WTC11 (cell line): ENCODE data around the gene TPT1. TPM values are rescaled to one million over a fixed set of nuclear protein-coding genes. Genes with fewer than 3 reads are reported as not detected.
"Not testable (repeated sequence)": the region's sequence is repeated elsewhere in the genome, so short reads cannot be mapped to it uniquely, and the experiment has no call there.

Experiments used
- ATAC-seq: fragments of 200-7000 bp; cut with Tn5 transposase; 2 replicates; pipeline ENCODE4 v1.10.0; 2021; ENCODE audit warnings: mild to moderate bottlenecking, moderate library complexity
- CTCF ChIA-PET: fragments of 300-600 bp; sonication (Branson Sonifier 250); formaldehyde crosslinking; loops from one replicate; lab custom pipeline; 2021; ENCODE audit warnings: antibody characterized with exemption; lab: Charles Lee
- POLR2A ChIA-PET: fragments of 350-600 bp; sonication (Branson Sonifier 250); formaldehyde crosslinking; loops from one replicate; lab custom pipeline; 2021; ENCODE audit warnings: antibody characterized with exemption; lab: Charles Lee
- DNase-seq: peaks from one replicate; pipeline ENCODE4 v3.0.0; 2021; ENCODE audit warnings: low spot score
- H3K27ac Mint-ChIP-seq: 2 replicates; pipeline ENCODE4 v1.8.0; 2021; ENCODE audit warnings: mixed read lengths
- H3K27me3 Mint-ChIP-seq: 2 replicates; pipeline ENCODE4 v1.8.0; 2021; ENCODE audit warnings: low read depth, mild to moderate bottlenecking, moderate library complexity, mixed read lengths
- H3K36me3 Mint-ChIP-seq: 2 replicates; pipeline ENCODE4 v1.8.0; 2021; ENCODE audit warnings: mixed read lengths
- H3K4me1 Mint-ChIP-seq: 2 replicates; pipeline ENCODE4 v1.8.0; 2022; ENCODE audit warnings: mixed read lengths
- H3K4me3 Mint-ChIP-seq: 2 replicates; pipeline ENCODE4 v1.8.0; 2021; ENCODE audit warnings: mild to moderate bottlenecking, moderate library complexity, mixed read lengths
- H3K9me3 Mint-ChIP-seq: 2 replicates; pipeline ENCODE4 v1.8.0; 2021; ENCODE audit warnings: mixed read lengths
- ELF4 ChIP-seq: sonication (generic); formaldehyde crosslinking; IDR thresholded peaks from 2 replicates; pipeline ENCODE4 v1.8.1; 2022; ENCODE audit warnings: low read depth, mild to moderate bottlenecking, moderate library complexity, missing genetic modification reagents
- EMX1 ChIP-seq: fragments of 250-450 bp; sonication (Bioruptor Pico); IDR thresholded peaks from 2 replicates; pipeline ENCODE4 v1.8.0; 2021; ENCODE audit warnings: mild to moderate bottlenecking
- GABPB1 ChIP-seq: sonication (generic); formaldehyde crosslinking; IDR thresholded peaks from 2 replicates; pipeline ENCODE4 v1.8.1; 2023; ENCODE audit warnings: mild to moderate bottlenecking, missing genetic modification reagents
- JUN ChIP-seq: sonication (generic); formaldehyde crosslinking; IDR thresholded peaks from 2 replicates; pipeline ENCODE4 v1.8.0; 2023; ENCODE audit warnings: mild to moderate bottlenecking, missing genetic modification reagents
- NFE2L1 ChIP-seq: sonication (generic); formaldehyde crosslinking; IDR thresholded peaks from 2 replicates; pipeline ENCODE4 v1.8.1; 2023; ENCODE audit warnings: missing genetic modification reagents
- PRRX2 ChIP-seq: fragments of 250-450 bp; sonication (Bioruptor Pico); IDR thresholded peaks from 2 replicates; pipeline ENCODE4 v1.8.0; 2021; ENCODE audit warnings: mild to moderate bottlenecking
- SMAD4 ChIP-seq: sonication (generic); formaldehyde crosslinking; IDR thresholded peaks from 2 replicates; pipeline ENCODE4 v1.8.0; 2022; ENCODE audit warnings: mild to moderate bottlenecking, missing genetic modification reagents
- TCF7 ChIP-seq: sonication (generic); formaldehyde crosslinking; IDR thresholded peaks from 2 replicates; pipeline ENCODE4 v1.8.0; 2022; ENCODE audit warnings: mild to moderate bottlenecking, low read depth, missing genetic modification reagents, moderate library complexity
- ZNF121 ChIP-seq: sonication (generic); formaldehyde crosslinking; IDR thresholded peaks from 2 replicates; pipeline ENCODE4 v1.8.0; 2023; ENCODE audit warnings: missing genetic modification reagents
- ZNF219 ChIP-seq: sonication (generic); formaldehyde crosslinking; IDR thresholded peaks from 2 replicates; pipeline ENCODE4 v1.8.0; 2023; ENCODE audit warnings: missing genetic modification reagents, mild to moderate bottlenecking, borderline replicate concordance
- ZNF396 ChIP-seq: fragments of 250-450 bp; sonication (Bioruptor Pico); IDR thresholded peaks from 2 replicates; pipeline ENCODE4 v1.8.0; 2021; ENCODE audit warnings: mild to moderate bottlenecking, moderate library complexity, borderline replicate concordance
- total RNA-seq: library from RNA; stranded (reverse); gene quantifications from 3 replicates; pipeline ENCODE4 v1.2.3, GENCODE V29; 2021
- TF ChIP-seq, protein P1 (sequence below): sonication (generic); formaldehyde crosslinking; IDR thresholded peaks from 2 replicates; pipeline ENCODE4 v1.8.0; 2022; ENCODE audit warnings: missing genetic modification reagents
- TF ChIP-seq, protein P2 (sequence below): fragments of 250-450 bp; sonication (Bioruptor Pico); IDR thresholded peaks from 2 replicates; pipeline ENCODE4 v1.9.0; 2021; ENCODE audit warnings: mild to moderate bottlenecking, borderline replicate concordance
- TF ChIP-seq, protein P3 (sequence below): sonication (generic); formaldehyde crosslinking; IDR thresholded peaks from 2 replicates; pipeline ENCODE4 v1.8.0; 2023; ENCODE audit warnings: mild to moderate bottlenecking, missing genetic modification reagents
- TF ChIP-seq, protein P4 (sequence below): sonication (generic); formaldehyde crosslinking; IDR thresholded peaks from 2 replicates; pipeline ENCODE4 v1.8.0; 2022; ENCODE audit warnings: mild to moderate bottlenecking, missing genetic modification reagents

The TPT1 gene
- total RNA-seq, 1 experiment from 2014 or later = 1,861 TPM

DNA sequence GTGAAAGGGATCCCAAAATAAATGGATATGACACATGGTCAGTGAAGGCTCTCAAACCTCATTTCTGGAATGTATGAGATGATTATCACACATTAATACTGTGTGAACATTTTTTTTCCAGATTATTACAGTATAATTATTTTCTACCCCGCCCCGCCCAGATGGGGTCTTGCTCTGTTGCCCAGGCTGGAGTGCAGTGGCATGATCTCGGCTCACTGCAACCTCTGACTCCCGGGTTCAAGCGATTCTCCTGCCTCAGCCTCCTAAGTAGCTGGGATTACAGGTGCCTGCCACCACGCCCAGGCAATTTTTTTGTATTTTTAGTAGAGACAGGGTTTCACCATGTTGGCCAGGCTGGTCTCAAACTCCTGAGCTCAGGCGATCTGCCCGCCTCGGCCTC, 2.1 kb upstream of the TPT1 start:
- POLR2A ChIA-PET = interaction anchor here (0.6 kb wide), 1 partner anchor 69 kb away, joined by 4 read pairs; no protein-coding TSS in a partner anchor
- H3K27me3 Mint-ChIP-seq, ATAC-seq, H3K4me3 Mint-ChIP-seq, DNase-seq, CTCF ChIA-PET, H3K9me3 Mint-ChIP-seq, H3K27ac Mint-ChIP-seq: not testable (repeated sequence)
- TF ChIP-seq ZNF121 (CRISPR knock-in tag) = peak; percentile 82; the same call in 1 of the 2 replicates
- Mint-ChIP-seq H3K4me1 (peaks cover 26% of the 10 kb centered on the region), H3K36me3 (peaks cover 42% of the 10 kb centered on the region)

DNA sequence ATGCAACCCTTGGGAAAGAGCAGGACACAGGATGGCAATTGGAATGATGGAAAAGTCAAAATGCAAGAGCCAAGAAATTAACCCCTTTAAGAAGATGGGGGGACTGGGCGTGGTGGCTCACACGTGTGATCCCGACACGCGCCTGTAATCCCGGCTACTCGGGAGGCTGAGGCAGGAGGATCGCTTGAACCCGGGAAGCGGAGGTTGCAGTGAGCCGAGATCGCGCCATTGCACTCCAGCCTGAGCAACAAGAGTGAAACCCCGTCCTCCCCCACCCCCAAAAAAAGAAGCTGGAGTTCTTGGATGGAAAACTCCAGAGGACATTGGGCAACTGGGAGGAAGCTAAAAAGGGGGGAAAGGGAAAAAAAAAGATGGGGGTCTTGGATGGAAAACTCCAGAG, 1.7 kb upstream of the TPT1 start:
- peaks cover 27% of the 10 kb centered on the region for H3K4me1 Mint-ChIP-seq
- CTCF ChIA-PET = interaction anchor here (1.9 to 3.9 kb wide), 2 partner anchors 20 to 29 kb away, joined by 11 to 24 read pairs; no protein-coding TSS in a partner anchor
- H3K9me3 Mint-ChIP-seq, ATAC-seq, H3K27me3 Mint-ChIP-seq, DNase-seq: not testable (repeated sequence)
- H3K36me3 Mint-ChIP-seq = peaks cover 47% of the 10 kb centered on the region
- POLR2A ChIA-PET = interaction anchor here (0.6 kb wide), 1 partner anchor 69 kb away, joined by 4 read pairs; no protein-coding TSS in a partner anchor
- peak overlapping the region; percentile 97; the same call in 1 of the 2 replicates for H3K27ac Mint-ChIP-seq
- peak overlapping the region; percentile 97 for H3K4me3 Mint-ChIP-seq

DNA sequence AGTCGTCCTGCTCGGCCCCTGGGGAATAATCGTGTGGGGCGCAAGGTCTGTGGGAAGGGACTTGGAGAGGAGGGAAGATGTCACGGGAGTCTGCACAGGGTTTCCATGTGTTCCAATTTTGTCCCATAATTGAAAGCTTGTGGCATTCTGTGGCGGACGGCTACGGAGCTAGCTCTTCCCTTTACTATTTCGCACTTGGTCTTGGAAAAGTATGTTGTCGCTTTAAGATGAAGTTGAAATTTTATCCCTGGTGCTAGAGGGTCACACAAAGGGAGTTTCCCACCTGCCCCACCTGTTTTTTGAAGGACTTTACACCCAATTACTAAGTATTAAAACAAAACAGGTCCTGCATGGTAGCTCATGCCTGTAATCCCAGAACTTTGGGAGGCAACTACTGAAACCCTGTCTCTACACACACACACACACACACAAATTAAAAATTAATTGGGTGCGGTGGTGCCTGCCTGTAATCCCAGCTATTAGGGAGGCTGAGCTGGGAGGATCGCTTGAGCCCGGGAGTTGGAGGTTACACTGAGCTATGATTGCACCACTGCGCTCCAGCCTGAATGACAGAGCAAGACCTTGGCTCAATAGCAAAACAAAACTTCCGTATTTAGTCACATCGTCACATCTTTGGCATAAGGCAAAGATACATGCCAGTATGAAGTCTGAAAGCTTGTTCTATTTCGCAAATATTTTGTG, 967 bp upstream of the TPT1 start:
- H3K27ac Mint-ChIP-seq = peak overlapping the region; percentile 97
- TF ChIP-seq JUN (CRISPR knock-in tag) = no peak
- TF ChIP-seq, protein P1, sequence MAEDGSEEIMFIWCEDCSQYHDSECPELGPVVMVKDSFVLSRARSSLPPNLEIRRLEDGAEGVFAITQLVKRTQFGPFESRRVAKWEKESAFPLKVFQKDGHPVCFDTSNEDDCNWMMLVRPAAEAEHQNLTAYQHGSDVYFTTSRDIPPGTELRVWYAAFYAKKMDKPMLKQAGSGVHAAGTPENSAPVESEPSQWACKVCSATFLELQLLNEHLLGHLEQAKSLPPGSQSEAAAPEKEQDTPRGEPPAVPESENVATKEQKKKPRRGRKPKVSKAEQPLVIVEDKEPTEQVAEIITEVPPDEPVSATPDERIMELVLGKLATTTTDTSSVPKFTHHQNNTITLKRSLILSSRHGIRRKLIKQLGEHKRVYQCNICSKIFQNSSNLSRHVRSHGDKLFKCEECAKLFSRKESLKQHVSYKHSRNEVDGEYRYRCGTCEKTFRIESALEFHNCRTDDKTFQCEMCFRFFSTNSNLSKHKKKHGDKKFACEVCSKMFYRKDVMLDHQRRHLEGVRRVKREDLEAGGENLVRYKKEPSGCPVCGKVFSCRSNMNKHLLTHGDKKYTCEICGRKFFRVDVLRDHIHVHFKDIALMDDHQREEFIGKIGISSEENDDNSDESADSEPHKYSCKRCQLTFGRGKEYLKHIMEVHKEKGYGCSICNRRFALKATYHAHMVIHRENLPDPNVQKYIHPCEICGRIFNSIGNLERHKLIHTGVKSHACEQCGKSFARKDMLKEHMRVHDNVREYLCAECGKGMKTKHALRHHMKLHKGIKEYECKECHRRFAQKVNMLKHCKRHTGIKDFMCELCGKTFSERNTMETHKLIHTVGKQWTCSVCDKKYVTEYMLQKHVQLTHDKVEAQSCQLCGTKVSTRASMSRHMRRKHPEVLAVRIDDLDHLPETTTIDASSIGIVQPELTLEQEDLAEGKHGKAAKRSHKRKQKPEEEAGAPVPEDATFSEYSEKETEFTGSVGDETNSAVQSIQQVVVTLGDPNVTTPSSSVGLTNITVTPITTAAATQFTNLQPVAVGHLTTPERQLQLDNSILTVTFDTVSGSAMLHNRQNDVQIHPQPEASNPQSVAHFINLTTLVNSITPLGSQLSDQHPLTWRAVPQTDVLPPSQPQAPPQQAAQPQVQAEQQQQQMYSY (CRISPR knock-in tag) = no peak
- TF ChIP-seq, protein P2, sequence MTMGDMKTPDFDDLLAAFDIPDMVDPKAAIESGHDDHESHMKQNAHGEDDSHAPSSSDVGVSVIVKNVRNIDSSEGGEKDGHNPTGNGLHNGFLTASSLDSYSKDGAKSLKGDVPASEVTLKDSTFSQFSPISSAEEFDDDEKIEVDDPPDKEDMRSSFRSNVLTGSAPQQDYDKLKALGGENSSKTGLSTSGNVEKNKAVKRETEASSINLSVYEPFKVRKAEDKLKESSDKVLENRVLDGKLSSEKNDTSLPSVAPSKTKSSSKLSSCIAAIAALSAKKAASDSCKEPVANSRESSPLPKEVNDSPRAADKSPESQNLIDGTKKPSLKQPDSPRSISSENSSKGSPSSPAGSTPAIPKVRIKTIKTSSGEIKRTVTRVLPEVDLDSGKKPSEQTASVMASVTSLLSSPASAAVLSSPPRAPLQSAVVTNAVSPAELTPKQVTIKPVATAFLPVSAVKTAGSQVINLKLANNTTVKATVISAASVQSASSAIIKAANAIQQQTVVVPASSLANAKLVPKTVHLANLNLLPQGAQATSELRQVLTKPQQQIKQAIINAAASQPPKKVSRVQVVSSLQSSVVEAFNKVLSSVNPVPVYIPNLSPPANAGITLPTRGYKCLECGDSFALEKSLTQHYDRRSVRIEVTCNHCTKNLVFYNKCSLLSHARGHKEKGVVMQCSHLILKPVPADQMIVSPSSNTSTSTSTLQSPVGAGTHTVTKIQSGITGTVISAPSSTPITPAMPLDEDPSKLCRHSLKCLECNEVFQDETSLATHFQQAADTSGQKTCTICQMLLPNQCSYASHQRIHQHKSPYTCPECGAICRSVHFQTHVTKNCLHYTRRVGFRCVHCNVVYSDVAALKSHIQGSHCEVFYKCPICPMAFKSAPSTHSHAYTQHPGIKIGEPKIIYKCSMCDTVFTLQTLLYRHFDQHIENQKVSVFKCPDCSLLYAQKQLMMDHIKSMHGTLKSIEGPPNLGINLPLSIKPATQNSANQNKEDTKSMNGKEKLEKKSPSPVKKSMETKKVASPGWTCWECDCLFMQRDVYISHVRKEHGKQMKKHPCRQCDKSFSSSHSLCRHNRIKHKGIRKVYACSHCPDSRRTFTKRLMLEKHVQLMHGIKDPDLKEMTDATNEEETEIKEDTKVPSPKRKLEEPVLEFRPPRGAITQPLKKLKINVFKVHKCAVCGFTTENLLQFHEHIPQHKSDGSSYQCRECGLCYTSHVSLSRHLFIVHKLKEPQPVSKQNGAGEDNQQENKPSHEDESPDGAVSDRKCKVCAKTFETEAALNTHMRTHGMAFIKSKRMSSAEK (CRISPR knock-in tag) = no peak
- TF ChIP-seq PRRX2 (CRISPR knock-in tag) = no peak
- no peak for TF ChIP-seq ELF4 (CRISPR knock-in tag)
- TF ChIP-seq SMAD4 (CRISPR knock-in tag) = no peak
- ATAC-seq (no peak), DNase-seq (no peak)
- peak overlapping the region; percentile 97 for H3K4me3 Mint-ChIP-seq
- peaks cover 30% of the 10 kb centered on the region for H3K4me1 Mint-ChIP-seq
- CTCF ChIA-PET = interaction anchor here (0.6 to 3.9 kb wide), 10 partner anchors 15 to 295 kb away, joined by 3 to 24 read pairs (median 5); partner anchors contain the start of gene SLC25A30
- H3K27me3 Mint-ChIP-seq = no peaks in the 10 kb centered on the region
- no peaks in the 10 kb centered on the region for H3K9me3 Mint-ChIP-seq
- POLR2A ChIA-PET = interaction anchor here (0.6 to 1.8 kb wide), 7 partner anchors 8 to 905 kb away, joined by 3 to 6 read pairs (median 4); partner anchors contain the start of gene SLC25A30
- peaks cover 48% of the 10 kb centered on the region for H3K36me3 Mint-ChIP-seq

DNA sequence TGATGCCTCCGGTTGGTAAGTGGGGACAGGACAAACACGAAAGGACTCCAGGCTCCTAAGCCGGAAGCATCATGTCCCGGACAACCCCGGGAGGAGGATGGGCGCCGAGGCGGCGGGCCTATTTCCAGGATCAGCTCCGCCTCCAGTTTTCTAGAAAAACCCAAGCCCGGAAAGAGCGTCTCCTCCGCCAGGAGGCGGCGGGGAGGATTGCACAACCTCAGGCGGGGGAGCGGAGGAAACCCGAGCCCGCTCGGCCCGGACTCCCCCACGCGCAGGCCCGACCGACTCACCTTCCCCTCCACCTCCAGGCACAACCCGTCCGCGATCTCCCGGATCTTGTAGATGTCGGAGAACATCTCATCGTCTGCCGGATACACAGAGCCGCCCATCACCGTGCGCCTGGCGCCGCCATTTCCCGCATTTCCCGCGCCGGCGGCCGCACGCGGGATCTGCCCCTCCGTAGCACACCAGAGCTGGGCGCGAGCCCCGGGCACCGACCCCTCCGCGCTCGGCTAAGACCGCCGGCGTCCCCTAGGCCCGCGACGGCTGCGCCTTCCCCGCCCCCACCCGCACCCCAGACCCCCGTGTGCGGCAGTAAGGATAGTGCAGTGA, 455 bp downstream of the TPT1 start:
- H3K9me3 Mint-ChIP-seq = no peaks in the 10 kb centered on the region
- H3K27me3 Mint-ChIP-seq = no peaks in the 10 kb centered on the region
- ATAC-seq (peak; percentile 2), DNase-seq (peak; percentile 78)
- ChIA-PET POLR2A (interaction anchor here (0.6 to 1.8 kb wide), 10 partner anchors 9 to 419 kb away, joined by 3 to 8 read pairs (median 4); partner anchors contain the start of gene SLC25A30), CTCF (interaction anchor here (1.0 to 3.9 kb wide), 5 partner anchors 22 to 294 kb away, joined by 3 to 24 read pairs (median 10); no protein-coding TSS in a partner anchor)
- H3K4me1 Mint-ChIP-seq = peaks cover 39% of the 10 kb centered on the region
- H3K27ac Mint-ChIP-seq = peak overlapping the region; percentile 100
- peak overlapping the region; percentile 97 for H3K4me3 Mint-ChIP-seq
- peaks cover 59% of the 10 kb centered on the region for H3K36me3 Mint-ChIP-seq
- TF ChIP-seq TCF7 (CRISPR knock-in tag) = no peak
- no peak; the same call in 1 of the 2 replicates for TF ChIP-seq ZNF219
- TF ChIP-seq, protein P3, sequence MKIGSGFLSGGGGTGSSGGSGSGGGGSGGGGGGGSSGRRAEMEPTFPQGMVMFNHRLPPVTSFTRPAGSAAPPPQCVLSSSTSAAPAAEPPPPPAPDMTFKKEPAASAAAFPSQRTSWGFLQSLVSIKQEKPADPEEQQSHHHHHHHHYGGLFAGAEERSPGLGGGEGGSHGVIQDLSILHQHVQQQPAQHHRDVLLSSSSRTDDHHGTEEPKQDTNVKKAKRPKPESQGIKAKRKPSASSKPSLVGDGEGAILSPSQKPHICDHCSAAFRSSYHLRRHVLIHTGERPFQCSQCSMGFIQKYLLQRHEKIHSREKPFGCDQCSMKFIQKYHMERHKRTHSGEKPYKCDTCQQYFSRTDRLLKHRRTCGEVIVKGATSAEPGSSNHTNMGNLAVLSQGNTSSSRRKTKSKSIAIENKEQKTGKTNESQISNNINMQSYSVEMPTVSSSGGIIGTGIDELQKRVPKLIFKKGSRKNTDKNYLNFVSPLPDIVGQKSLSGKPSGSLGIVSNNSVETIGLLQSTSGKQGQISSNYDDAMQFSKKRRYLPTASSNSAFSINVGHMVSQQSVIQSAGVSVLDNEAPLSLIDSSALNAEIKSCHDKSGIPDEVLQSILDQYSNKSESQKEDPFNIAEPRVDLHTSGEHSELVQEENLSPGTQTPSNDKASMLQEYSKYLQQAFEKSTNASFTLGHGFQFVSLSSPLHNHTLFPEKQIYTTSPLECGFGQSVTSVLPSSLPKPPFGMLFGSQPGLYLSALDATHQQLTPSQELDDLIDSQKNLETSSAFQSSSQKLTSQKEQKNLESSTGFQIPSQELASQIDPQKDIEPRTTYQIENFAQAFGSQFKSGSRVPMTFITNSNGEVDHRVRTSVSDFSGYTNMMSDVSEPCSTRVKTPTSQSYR (CRISPR knock-in tag) = no peak
- TF ChIP-seq EMX1 (CRISPR knock-in tag) = 0 out of 2 replicates have a peak, but pooled peaks have one; percentile 63
- TF ChIP-seq, protein P4, sequence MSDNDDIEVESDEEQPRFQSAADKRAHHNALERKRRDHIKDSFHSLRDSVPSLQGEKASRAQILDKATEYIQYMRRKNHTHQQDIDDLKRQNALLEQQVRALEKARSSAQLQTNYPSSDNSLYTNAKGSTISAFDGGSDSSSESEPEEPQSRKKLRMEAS = peak; percentile 62
- TF ChIP-seq NFE2L1 (CRISPR knock-in tag) = peak; percentile 50; the same call in 1 of the 2 replicates
- TF ChIP-seq ZNF396 (CRISPR knock-in tag) = no peak
- no peak; the same call in 1 of the 2 replicates for TF ChIP-seq GABPB1 (CRISPR knock-in tag)
